ENCODE measurements around the gene NFATC1. TPM values are rescaled to one million over a fixed set of nuclear protein-coding genes. Genes with fewer than 3 reads are reported as not detected.

NFATC1 gene
- total RNA-seq, 1 donor from 2014 or later = 52.6 TPM

- CTCF ChIA-PET = no interaction called here
- intact Hi-C loops (cut with micrococcal nuclease) = no loop called here
- H3K27ac Mint-ChIP-seq = no peak overlapping the region
- no peak overlapping the region for H3K4me3 Mint-ChIP-seq
- H3K9me3 Mint-ChIP-seq = no peaks in the 10 kb centered on the region
- POLR2A ChIA-PET = no interaction called here
- DNase-seq (no peak), ATAC-seq (ENCODE audit: low read depth) (no peak)
- no peak for TF ChIP-seq CTCF (IDR thresholded peaks at IDR 0.05)
- H3K27me3 Mint-ChIP-seq = no peaks in the 10 kb centered on the region
- H3K4me1 Mint-ChIP-seq = peaks cover 39% of the 10 kb centered on the region
- peaks cover 61% of the 10 kb centered on the region for H3K36me3 Mint-ChIP-seq (ENCODE audit: low read depth)
Measured at GRCh38 chr18:79423211-79424007, 27.7 kb downstream of the NFATC1 start.

GRCh38 chr18:79424008-79424565, 28.4 kb downstream of the NFATC1 start:
- intact Hi-C loops (cut with micrococcal nuclease) = no loop called here
- no peak for TF ChIP-seq CTCF (IDR thresholded peaks at IDR 0.05)
- CTCF ChIA-PET = no interaction called here
- DNase-seq = no peak
- no peak overlapping the region for H3K4me3 Mint-ChIP-seq
- H3K36me3 Mint-ChIP-seq (ENCODE audit: low read depth) = peaks cover 55% of the 10 kb centered on the region
- peaks cover 40% of the 10 kb centered on the region for H3K4me1 Mint-ChIP-seq
- no peak for ATAC-seq (ENCODE audit: low read depth)
- no peaks in the 10 kb centered on the region for H3K9me3 Mint-ChIP-seq
- H3K27ac Mint-ChIP-seq = peak overlapping the region; percentile 47
- H3K27me3 Mint-ChIP-seq = no peaks in the 10 kb centered on the region
- POLR2A ChIA-PET = no interaction called here

- Mint-ChIP-seq H3K9me3 (no peaks in the 10 kb centered on the region), H3K4me1 (peaks cover 41% of the 10 kb centered on the region), H3K27ac (peak overlapping the region; percentile 47), H3K27me3 (no peaks in the 10 kb centered on the region), H3K36me3 (ENCODE audit: low read depth) (peaks cover 56% of the 10 kb centered on the region), H3K4me3 (no peak overlapping the region)
- ChIA-PET POLR2A (no interaction called here), CTCF (no interaction called here)
- no peak for TF ChIP-seq CTCF (IDR thresholded peaks at IDR 0.05)
- no peak for DNase-seq
- intact Hi-C loops (cut with micrococcal nuclease) = no loop called here
- no peak for ATAC-seq (ENCODE audit: low read depth)
Measured at GRCh38 chr18:79424880-79425568, 29.3 kb downstream of the NFATC1 start.

- POLR2A ChIA-PET = no interaction called here
- CTCF ChIA-PET = no interaction called here
- ATAC-seq (ENCODE audit: low read depth) (no peak), DNase-seq (no peak)
- no peak overlapping the region for H3K4me3 Mint-ChIP-seq
- no peaks in the 10 kb centered on the region for H3K9me3 Mint-ChIP-seq
- H3K27me3 Mint-ChIP-seq = no peaks in the 10 kb centered on the region
- H3K4me1 Mint-ChIP-seq = peaks cover 41% of the 10 kb centered on the region
- no peak for TF ChIP-seq CTCF (IDR thresholded peaks at IDR 0.05)
- intact Hi-C loops (cut with micrococcal nuclease) = no loop called here
- peaks cover 55% of the 10 kb centered on the region for H3K36me3 Mint-ChIP-seq (ENCODE audit: low read depth)
- H3K27ac Mint-ChIP-seq = peak overlapping the region; percentile 50
Measured at GRCh38 chr18:79425569-79425886, 29.8 kb downstream of the NFATC1 start.

Data from activated B cell treated with CpG ODN at 0.5 μM for 24 hours (primary cell).